ENCODE data around the gene LRRC4. TPM values are rescaled to one million over a fixed set of nuclear protein-coding genes. Genes with fewer than 3 reads are reported as not detected.

Gene LRRC4
- total and polyA plus RNA-seq, 2 donors (not counting 3 experiments of a cell fraction or from before 2014, with no cell fraction given): 3.8 to 4.2 TPM

- Histone ChIP-seq H3K4me1 (ENCODE audit: control insufficient read depth, extremely low read depth, insufficient read depth, low read length) (peaks cover 18% of the 10 kb centered on the region), H3K9me1 (replicated peaks; ENCODE audit: control insufficient read depth, extremely low read depth, insufficient read depth, low read length) (no peaks in the 10 kb centered on the region), H3K79me2 (ENCODE audit: control insufficient read depth, insufficient read depth, low read length) (no peaks in the 10 kb centered on the region), H3K4me2 (ENCODE audit: insufficient read depth, low read length) (no peak overlapping the region), H3K9me3 (replicated peaks; ENCODE audit: control insufficient read depth, insufficient read depth, low read length) (no peaks in the 10 kb centered on the region), H4K20me1 (replicated peaks; ENCODE audit: control insufficient read depth, extremely low read depth, insufficient read depth, low read length) (no peaks in the 10 kb centered on the region), H3K36me3 (ENCODE audit: control insufficient read depth in 2 of 2, extremely low read depth in 1 of 2, insufficient read depth in 2 of 2, low read length in 2 of 2) (peaks cover 0 to 14% of the 10 kb centered on the region in 2 experiments), H3K9ac (replicated peaks; ENCODE audit: extremely low read depth, insufficient read depth, low read length) (no peak overlapping the region), H2AFZ (ENCODE audit: low read depth, low read length) (no peak overlapping the region), H3K27me3 (ENCODE audit: control insufficient read depth in 2 of 2, insufficient read depth in 2 of 2, low read length in 2 of 2) (no peaks in the 10 kb centered on the region), H3K27ac (ENCODE audit: insufficient read depth, low read depth, low read length) (peak overlapping the region; percentile 35), H3K4me3 (replicated peaks in 1 of 3; ENCODE audit: insufficient read depth in 1 of 3, low read depth in 1 of 3, low read length in 3 of 3) (no peak overlapping the region)
- intact Hi-C loops (cut with micrococcal nuclease): no loop called here
- ChIA-PET CTCF (interaction anchor here (0.7 to 2.6 kb wide), 7 partner anchors 9 to 134 kb away, joined by 3 to 10 read pairs (median 4); no protein-coding TSS in a partner anchor), POLR2A (no interaction called here)
- TF ChIP-seq POLR2A (IDR thresholded peaks at IDR 0.05; ENCODE audit: low read depth, low read length): no peak
- TF ChIP-seq, protein P1, sequence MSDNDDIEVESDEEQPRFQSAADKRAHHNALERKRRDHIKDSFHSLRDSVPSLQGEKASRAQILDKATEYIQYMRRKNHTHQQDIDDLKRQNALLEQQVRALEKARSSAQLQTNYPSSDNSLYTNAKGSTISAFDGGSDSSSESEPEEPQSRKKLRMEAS (IDR thresholded peaks at IDR 0.05; ENCODE audit: insufficient read depth, insufficient read length): no peak
- no peak for TF ChIP-seq CTCF (IDR thresholded peaks at IDR 0.05; ENCODE audit: extremely low read depth in 1 of 2, insufficient read depth in 1 of 2, low read depth in 1 of 2, low read length in 2 of 2)
- TF ChIP-seq FOS (IDR thresholded peaks at IDR 0.05; ENCODE audit: borderline replicate concordance, insufficient read depth, low read length): no peak
- TF ChIP-seq JUN (IDR thresholded peaks at IDR 0.05; ENCODE audit: borderline replicate concordance, insufficient read depth, insufficient read length, low read depth): no peak
- TF ChIP-seq GATA2 (IDR thresholded peaks at IDR 0.05; ENCODE audit: insufficient read depth, insufficient read length, low read depth, low read length): no peak
- no peak for TF ChIP-seq POLR2AphosphoS5 (IDR thresholded peaks at IDR 0.05; ENCODE audit: insufficient read depth, low read depth, low read length)
- no peak for TF ChIP-seq MYC (IDR thresholded peaks at IDR 0.05; ENCODE audit: low read depth, low read length)
- no peak for TF ChIP-seq EZH2 (IDR thresholded peaks at IDR 0.05; ENCODE audit: borderline replicate concordance, low read depth, low read length, severe bottlenecking)
- FAIRE-seq (peak; percentile 84), DNase-seq (ENCODE audit: low read depth, low spot score) (no peak)
- dilution Hi-C loops (cut with MboI; ENCODE audit: extremely low pct_ligation_motif_present, low sequenced_read_pairs): no loop called here
- BruUV-seq (replicated peaks): no TSS peak
These were observed 44.2 kb upstream of the LRRC4 start for GRCh38 chr7:128075242-128076095.
